Loucy (cell line): ENCODE measurements around the gene TK1.

Experiments used
- H2AFZ ChIP-seq: fragments of 200-600 bp; sonication (generic); 2 replicates; pipeline ENCODE4 v1.6.0; 2016; ENCODE audit warnings: antibody characterized with exemption, mild to moderate bottlenecking, low read length, moderate library complexity
- H3F3A ChIP-seq: fragments of 200-600 bp; 2 replicates; pipeline ENCODE4 v1.6.0; 2016; ENCODE audit warnings: antibody characterized with exemption, low read depth, mild to moderate bottlenecking
- H3K27me3 ChIP-seq: fragments of 200-600 bp; sonication (generic); 2 replicates; pipeline ENCODE4 v1.6.1; 2014; ENCODE audit warnings: low read length, mild to moderate bottlenecking; ENCODE audit not compliant: insufficient read depth, poor library complexity, severe bottlenecking
- H3K36me3 ChIP-seq: fragments of 200-600 bp; sonication (generic); 2 replicates; pipeline ENCODE4 v1.6.1; 2016; ENCODE audit warnings: low read length; ENCODE audit not compliant: insufficient read depth
- H3K4me1 ChIP-seq: fragments of 200-600 bp; sonication (generic); 2 replicates; pipeline ENCODE4 v1.5.1; 2014; ENCODE audit warnings: low read length, mild to moderate bottlenecking; ENCODE audit not compliant: insufficient read depth, poor library complexity, severe bottlenecking
- H3K4me2 ChIP-seq: fragments of 200-600 bp; sonication (generic); 2 replicates; pipeline ENCODE4 v1.6.0; 2014; ENCODE audit warnings: antibody characterized with exemption, low read length, low read depth, mild to moderate bottlenecking; ENCODE audit not compliant: poor library complexity, severe bottlenecking
- H3K4me3 ChIP-seq: fragments of 200-600 bp; sonication (generic); 2 replicates; pipeline ENCODE4 v1.5.1; 2014; ENCODE audit warnings: low read length, mild to moderate bottlenecking, mixed read lengths; ENCODE audit not compliant: poor library complexity, severe bottlenecking
- H3K79me2 ChIP-seq: fragments of 200-600 bp; sonication (generic); 2 replicates; pipeline ENCODE4 v1.6.1; 2014; ENCODE audit warnings: low read length; ENCODE audit not compliant: insufficient read depth
- H3K9ac ChIP-seq: fragments of 200-600 bp; sonication (generic); 2 replicates; pipeline ENCODE4 v1.6.0; 2014; ENCODE audit warnings: mild to moderate bottlenecking, low read depth, low read length, moderate library complexity; ENCODE audit not compliant: poor library complexity, severe bottlenecking
- H3K9me2 ChIP-seq: fragments of 200-600 bp; sonication (generic); replicated peaks from 2 replicates; pipeline ENCODE4 v1.6.1; 2016; ENCODE audit warnings: low read depth, low read length, mixed read lengths
- H3K9me3 ChIP-seq: fragments of 200-600 bp; sonication (generic); 2 replicates; pipeline ENCODE4 v1.6.1; 2014; ENCODE audit warnings: mild to moderate bottlenecking, antibody characterized with exemption, low read length, low read depth; ENCODE audit not compliant: insufficient read depth
- H4K20me1 ChIP-seq: fragments of 200-600 bp; sonication (generic); 2 replicates; pipeline ENCODE4 v1.6.0; 2014; ENCODE audit warnings: antibody characterized with exemption, low read length, mild to moderate bottlenecking; ENCODE audit not compliant: insufficient read depth, poor library complexity, severe bottlenecking
- EZH2phosphoT487 ChIP-seq: fragments of 200-600 bp; IDR thresholded peaks from 2 replicates; pipeline ENCODE4 v1.6.1; 2018; ENCODE audit warnings: antibody characterized with exemption, mild to moderate bottlenecking, moderate library complexity, borderline replicate concordance
- TF ChIP-seq, protein P1 (sequence below): fragments of 200-600 bp; sonication (generic); conservative IDR thresholded peaks from 2 replicates; pipeline ENCODE4 v1.5.1; 2014; ENCODE audit warnings: mild to moderate bottlenecking, antibody characterized with exemption, low read length

The TK1 gene

DNA sequence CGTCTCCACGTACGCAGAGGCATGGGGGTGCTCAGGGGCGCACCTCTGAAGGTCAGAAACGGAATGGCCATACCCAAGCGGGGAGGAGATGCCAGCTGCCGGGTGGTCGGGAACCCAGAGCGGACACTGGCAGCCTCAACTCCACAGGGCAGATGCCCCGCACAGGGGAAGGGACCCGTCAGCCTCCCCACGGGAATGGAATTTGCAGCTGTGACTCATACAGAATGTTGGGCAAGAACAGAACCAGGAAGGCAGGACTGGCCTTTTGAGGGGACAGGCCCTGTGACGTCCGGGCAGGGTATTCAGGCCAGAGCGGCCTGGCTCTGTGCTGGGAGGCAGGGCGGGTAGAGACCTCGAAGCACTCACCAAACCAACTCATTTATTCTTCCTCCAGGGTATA is 7.5 kb downstream of the TK1 start:
- H3K36me3 ChIP-seq = peaks cover 30% of the 10 kb centered on the region; the same call in 1 of the 2 replicates
- peaks cover 12% of the 10 kb centered on the region for H3K4me1 ChIP-seq
- no peak for TF ChIP-seq EZH2phosphoT487
- TF ChIP-seq, protein P1, sequence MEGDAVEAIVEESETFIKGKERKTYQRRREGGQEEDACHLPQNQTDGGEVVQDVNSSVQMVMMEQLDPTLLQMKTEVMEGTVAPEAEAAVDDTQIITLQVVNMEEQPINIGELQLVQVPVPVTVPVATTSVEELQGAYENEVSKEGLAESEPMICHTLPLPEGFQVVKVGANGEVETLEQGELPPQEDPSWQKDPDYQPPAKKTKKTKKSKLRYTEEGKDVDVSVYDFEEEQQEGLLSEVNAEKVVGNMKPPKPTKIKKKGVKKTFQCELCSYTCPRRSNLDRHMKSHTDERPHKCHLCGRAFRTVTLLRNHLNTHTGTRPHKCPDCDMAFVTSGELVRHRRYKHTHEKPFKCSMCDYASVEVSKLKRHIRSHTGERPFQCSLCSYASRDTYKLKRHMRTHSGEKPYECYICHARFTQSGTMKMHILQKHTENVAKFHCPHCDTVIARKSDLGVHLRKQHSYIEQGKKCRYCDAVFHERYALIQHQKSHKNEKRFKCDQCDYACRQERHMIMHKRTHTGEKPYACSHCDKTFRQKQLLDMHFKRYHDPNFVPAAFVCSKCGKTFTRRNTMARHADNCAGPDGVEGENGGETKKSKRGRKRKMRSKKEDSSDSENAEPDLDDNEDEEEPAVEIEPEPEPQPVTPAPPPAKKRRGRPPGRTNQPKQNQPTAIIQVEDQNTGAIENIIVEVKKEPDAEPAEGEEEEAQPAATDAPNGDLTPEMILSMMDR = no peak
- no peak overlapping the region for H3K4me3 ChIP-seq
- no peak overlapping the region for H3K4me2 ChIP-seq
- no peaks in the 10 kb centered on the region for H4K20me1 ChIP-seq
- H3K79me2 ChIP-seq = peaks cover 13% of the 10 kb centered on the region; the same call in 1 of the 2 replicates
- H3F3A ChIP-seq = no peaks in the 10 kb centered on the region
- H3K9me2 ChIP-seq = no peaks in the 10 kb centered on the region
- no peak overlapping the region for H3K9ac ChIP-seq
- H3K27me3 ChIP-seq = no peaks in the 10 kb centered on the region
- no peaks in the 10 kb centered on the region for H3K9me3 ChIP-seq
- no peak overlapping the region for H2AFZ ChIP-seq

GRCh38 chr17:78176548-78177025 is 10.3 kb downstream of the TK1 start:
- TF ChIP-seq, protein P1 = peak; percentile 76
- TF ChIP-seq EZH2phosphoT487 = no peak
- Histone ChIP-seq H3K4me3 (no peak overlapping the region), H3K27me3 (no peaks in the 10 kb centered on the region), H3K4me1 (peaks cover 7% of the 10 kb centered on the region), H3K36me3 (peaks cover 35% of the 10 kb centered on the region; the same call in 1 of the 2 replicates), H3K79me2 (peaks cover 1% of the 10 kb centered on the region; the same call in 1 of the 2 replicates), H4K20me1 (no peaks in the 10 kb centered on the region), H3K9ac (no peak overlapping the region), H3K4me2 (no peak overlapping the region), H3K9me2 (no peaks in the 10 kb centered on the region), H2AFZ (no peak overlapping the region), H3K9me3 (no peaks in the 10 kb centered on the region), H3F3A (no peaks in the 10 kb centered on the region)

GRCh38 chr17:78175643-78175981 is 11.2 kb downstream of the TK1 start:
- Histone ChIP-seq H3F3A (no peaks in the 10 kb centered on the region), H3K4me3 (no peak overlapping the region), H3K4me1 (peaks cover 7% of the 10 kb centered on the region), H3K9me3 (no peaks in the 10 kb centered on the region), H3K9me2 (no peaks in the 10 kb centered on the region), H3K36me3 (peaks cover 32% of the 10 kb centered on the region; the same call in 1 of the 2 replicates), H2AFZ (no peak overlapping the region), H4K20me1 (no peaks in the 10 kb centered on the region), H3K9ac (no peak overlapping the region), H3K27me3 (no peaks in the 10 kb centered on the region), H3K79me2 (no peaks in the 10 kb centered on the region), H3K4me2 (no peak overlapping the region)
- TF ChIP-seq, protein P1 = no peak
- no peak for TF ChIP-seq EZH2phosphoT487
